ENCODE results near the gene KIF16B. TPM values are rescaled to one million over a fixed set of nuclear protein-coding genes. Genes with fewer than 3 reads are reported as not detected.

KIF16B gene
- total RNA-seq, 1 experiment from 2014 or later: 15.8 TPM

DNA sequence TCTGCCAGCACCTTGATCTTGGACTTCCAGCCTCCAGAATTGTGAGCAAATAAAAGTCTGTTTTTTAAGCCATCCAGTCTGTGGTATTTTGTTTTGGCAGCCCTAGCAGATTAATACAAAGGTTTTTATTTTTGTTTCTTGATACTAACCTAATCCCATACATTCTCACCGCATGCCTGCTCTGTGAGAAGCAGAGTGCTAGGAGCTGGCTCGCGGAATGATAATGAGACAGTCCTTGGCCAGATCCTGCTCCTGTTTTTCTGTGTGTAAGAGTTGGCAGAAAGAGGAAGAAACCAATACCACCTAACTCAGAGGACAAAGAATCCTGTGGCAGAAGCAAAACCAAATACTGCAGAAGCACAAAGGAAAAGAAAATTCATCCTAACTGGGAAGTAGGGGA, 82.6 kb downstream of the KIF16B start:
- no peak for DNase-seq (ENCODE audit: unreplicated experiment)
- CTCF ChIA-PET: interaction anchor here (0.6 to 2.4 kb wide), 2 partner anchors 15 to 836 kb away, joined by 3 to 7 read pairs; no protein-coding TSS in a partner anchor
- POLR2A ChIA-PET: no interaction called here
- TF ChIP-seq, protein P1, sequence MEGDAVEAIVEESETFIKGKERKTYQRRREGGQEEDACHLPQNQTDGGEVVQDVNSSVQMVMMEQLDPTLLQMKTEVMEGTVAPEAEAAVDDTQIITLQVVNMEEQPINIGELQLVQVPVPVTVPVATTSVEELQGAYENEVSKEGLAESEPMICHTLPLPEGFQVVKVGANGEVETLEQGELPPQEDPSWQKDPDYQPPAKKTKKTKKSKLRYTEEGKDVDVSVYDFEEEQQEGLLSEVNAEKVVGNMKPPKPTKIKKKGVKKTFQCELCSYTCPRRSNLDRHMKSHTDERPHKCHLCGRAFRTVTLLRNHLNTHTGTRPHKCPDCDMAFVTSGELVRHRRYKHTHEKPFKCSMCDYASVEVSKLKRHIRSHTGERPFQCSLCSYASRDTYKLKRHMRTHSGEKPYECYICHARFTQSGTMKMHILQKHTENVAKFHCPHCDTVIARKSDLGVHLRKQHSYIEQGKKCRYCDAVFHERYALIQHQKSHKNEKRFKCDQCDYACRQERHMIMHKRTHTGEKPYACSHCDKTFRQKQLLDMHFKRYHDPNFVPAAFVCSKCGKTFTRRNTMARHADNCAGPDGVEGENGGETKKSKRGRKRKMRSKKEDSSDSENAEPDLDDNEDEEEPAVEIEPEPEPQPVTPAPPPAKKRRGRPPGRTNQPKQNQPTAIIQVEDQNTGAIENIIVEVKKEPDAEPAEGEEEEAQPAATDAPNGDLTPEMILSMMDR (IDR thresholded peaks at IDR 0.05; ENCODE audit: unreplicated experiment): no peak
- Mint-ChIP-seq H3K27ac (ENCODE audit: low read depth, unreplicated experiment) (no peak overlapping the region), H3K36me3 (ENCODE audit: insufficient read depth, unreplicated experiment) (no peaks in the 10 kb centered on the region), H3K9me3 (ENCODE audit: unreplicated experiment) (no peaks in the 10 kb centered on the region), H3K4me3 (ENCODE audit: unreplicated experiment) (no peak overlapping the region), H3K4me1 (ENCODE audit: insufficient read depth, unreplicated experiment) (peaks cover under 1% of the 10 kb centered on the region), H3K27me3 (ENCODE audit: insufficient read depth, unreplicated experiment) (no peaks in the 10 kb centered on the region)
- no TSS peak for BruUV-seq (replicated peaks)
- intact Hi-C loops (cut with micrococcal nuclease): no loop called here

DNA sequence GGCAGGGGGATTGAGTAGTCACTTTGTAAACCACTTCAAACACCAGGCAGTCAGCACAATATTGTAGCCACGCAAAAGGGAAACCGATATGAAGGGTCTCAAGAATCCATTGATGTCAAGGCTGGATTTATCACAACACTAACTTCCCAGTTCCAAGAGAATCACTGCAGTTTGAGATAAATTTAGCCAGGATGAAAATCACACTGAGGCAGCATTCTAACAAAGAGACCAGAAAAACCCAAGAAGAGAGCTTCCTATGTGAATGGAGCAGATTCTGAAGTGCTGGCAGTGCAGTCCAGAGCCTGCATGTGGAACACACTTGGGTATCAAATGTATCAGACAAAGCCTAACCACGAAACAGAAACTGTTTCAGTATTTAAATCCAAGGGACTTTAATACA, 84.6 kb downstream of the KIF16B start:
- peaks cover 5% of the 10 kb centered on the region for H3K4me1 Mint-ChIP-seq (ENCODE audit: insufficient read depth, unreplicated experiment)
- intact Hi-C loops (cut with micrococcal nuclease): no loop called here
- H3K27me3 Mint-ChIP-seq (ENCODE audit: insufficient read depth, unreplicated experiment): no peaks in the 10 kb centered on the region
- no peaks in the 10 kb centered on the region for H3K9me3 Mint-ChIP-seq (ENCODE audit: unreplicated experiment)
- BruUV-seq (replicated peaks): no TSS peak
- CTCF ChIA-PET: interaction anchor here (0.6 to 4.6 kb wide), 3 partner anchors 13 to 273 kb away, joined by 3 to 23 read pairs (median 3); no protein-coding TSS in a partner anchor
- peaks cover 10% of the 10 kb centered on the region for H3K36me3 Mint-ChIP-seq (ENCODE audit: insufficient read depth, unreplicated experiment)
- TF ChIP-seq, protein P1 (IDR thresholded peaks at IDR 0.05; ENCODE audit: unreplicated experiment): no peak
- POLR2A ChIA-PET: no interaction called here
- DNase-seq (ENCODE audit: unreplicated experiment): no peak
- no peak overlapping the region for H3K4me3 Mint-ChIP-seq (ENCODE audit: unreplicated experiment)
- no peak overlapping the region for H3K27ac Mint-ChIP-seq (ENCODE audit: low read depth, unreplicated experiment)

DNA sequence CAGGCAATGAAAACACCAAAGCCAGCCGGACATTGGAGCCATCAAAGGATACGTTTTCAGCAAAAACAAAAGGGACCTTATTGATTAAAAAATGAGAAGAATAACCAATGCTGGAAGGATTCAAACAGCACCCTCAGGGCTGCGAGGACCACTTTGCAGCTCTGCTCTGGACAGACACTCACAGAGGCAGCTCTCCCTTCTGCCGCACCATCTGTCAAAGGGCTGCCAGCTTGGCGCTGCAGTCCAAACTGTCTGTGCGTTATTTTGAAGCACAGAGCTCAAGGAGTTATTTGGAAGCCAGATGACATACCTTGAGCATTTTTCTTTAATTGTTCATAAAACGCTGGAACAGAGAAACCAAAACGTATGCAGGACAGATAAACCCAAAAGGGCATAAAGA, 85.2 kb downstream of the KIF16B start:
- POLR2A ChIA-PET: interaction anchor here (1.2 kb wide), 1 partner anchor 12 kb away, joined by 3 read pairs; no protein-coding TSS in a partner anchor
- H3K27me3 Mint-ChIP-seq (ENCODE audit: insufficient read depth, unreplicated experiment): no peaks in the 10 kb centered on the region
- peaks cover 10% of the 10 kb centered on the region for H3K36me3 Mint-ChIP-seq (ENCODE audit: insufficient read depth, unreplicated experiment)
- TF ChIP-seq, protein P1 (IDR thresholded peaks at IDR 0.05; ENCODE audit: unreplicated experiment): no peak
- no TSS peak for BruUV-seq (replicated peaks)
- intact Hi-C loops (cut with micrococcal nuclease): no loop called here
- DNase-seq (ENCODE audit: unreplicated experiment): no peak
- H3K4me3 Mint-ChIP-seq (ENCODE audit: unreplicated experiment): no peak overlapping the region
- no peaks in the 10 kb centered on the region for H3K9me3 Mint-ChIP-seq (ENCODE audit: unreplicated experiment)
- H3K27ac Mint-ChIP-seq (ENCODE audit: low read depth, unreplicated experiment): no peak overlapping the region
- CTCF ChIA-PET: interaction anchor here (0.7 to 4.6 kb wide), 3 partner anchors 13 to 1528 kb away, joined by 3 to 23 read pairs (median 5); no protein-coding TSS in a partner anchor
- H3K4me1 Mint-ChIP-seq (ENCODE audit: insufficient read depth, unreplicated experiment): peaks cover 5% of the 10 kb centered on the region

DNA sequence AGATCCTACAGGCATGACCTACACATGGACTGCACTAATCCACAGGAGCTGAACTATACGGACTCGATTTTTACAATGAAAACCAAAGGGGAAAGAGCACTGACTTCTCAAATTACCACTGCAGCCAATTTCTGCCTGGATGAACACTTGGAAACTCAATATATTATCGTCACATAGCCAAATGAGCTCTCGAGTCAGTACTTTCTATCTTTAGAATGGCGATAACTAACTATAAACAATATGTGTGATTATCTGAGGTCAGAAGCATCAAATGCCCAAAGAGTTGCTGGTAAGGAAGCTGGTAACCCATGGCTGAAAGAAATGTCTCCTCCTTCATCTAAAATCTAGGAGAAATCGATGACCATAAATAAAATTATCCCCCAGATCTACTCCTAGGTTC, 86.7 kb downstream of the KIF16B start:
- Mint-ChIP-seq H3K9me3 (ENCODE audit: unreplicated experiment) (no peaks in the 10 kb centered on the region), H3K36me3 (ENCODE audit: insufficient read depth, unreplicated experiment) (peaks cover 10% of the 10 kb centered on the region), H3K4me1 (ENCODE audit: insufficient read depth, unreplicated experiment) (peaks cover 5% of the 10 kb centered on the region), H3K4me3 (ENCODE audit: unreplicated experiment) (no peak overlapping the region), H3K27ac (ENCODE audit: low read depth, unreplicated experiment) (no peak overlapping the region), H3K27me3 (ENCODE audit: insufficient read depth, unreplicated experiment) (no peaks in the 10 kb centered on the region)
- TF ChIP-seq, protein P1 (IDR thresholded peaks at IDR 0.05; ENCODE audit: unreplicated experiment): no peak
- POLR2A ChIA-PET: no interaction called here
- intact Hi-C loops (cut with micrococcal nuclease): no loop called here
- BruUV-seq (replicated peaks): no TSS peak
- DNase-seq (ENCODE audit: unreplicated experiment): no peak
- CTCF ChIA-PET: interaction anchor here (1.0 to 4.6 kb wide), 2 partner anchors 11 to 280 kb away, joined by 3 to 23 read pairs; no protein-coding TSS in a partner anchor

Measured in MCF 10A (cell line).